Measurements from ENCODE around the gene INPP5B.
"Not testable (repeated sequence)": the region's sequence is repeated elsewhere in the genome, so short reads cannot be mapped to it uniquely, and the experiment has no call there.

Gene INPP5B

DNA sequence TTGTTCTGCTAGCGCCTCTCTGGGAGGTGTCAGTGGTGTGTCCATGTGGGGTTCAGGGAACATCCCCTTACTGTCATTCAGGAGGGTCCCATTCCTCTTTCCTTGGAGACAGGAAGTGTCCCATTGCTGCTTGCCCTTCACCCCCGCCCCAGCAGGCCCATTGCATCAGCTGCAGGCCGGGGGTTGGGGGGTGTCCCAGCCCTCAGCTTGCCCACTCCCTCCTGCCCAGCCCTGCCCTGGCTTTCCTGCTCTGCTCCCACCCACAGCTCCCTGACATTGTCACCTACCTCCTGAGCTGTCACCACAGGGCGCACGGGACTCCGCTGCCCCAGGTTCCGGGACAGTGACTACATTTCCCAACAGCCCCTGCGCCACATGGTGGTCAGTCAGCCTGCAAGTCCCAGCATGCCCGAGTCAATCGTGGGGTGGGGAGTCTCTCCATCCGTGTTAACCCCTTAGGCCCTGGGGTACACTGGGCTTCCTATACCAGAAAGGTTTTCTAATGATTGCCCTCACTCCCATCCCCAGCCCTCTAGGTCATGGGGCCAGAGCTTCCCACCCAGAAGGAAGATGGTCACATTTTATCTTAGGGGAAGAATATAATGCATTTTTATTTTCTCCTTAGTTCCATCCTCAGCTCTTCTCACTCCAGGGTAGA is at the start of gene INPP5B:
INPP5B (minus strand) TSS at position 351 of the 658 bp plus-strand sequence. CDS start 745 bp downstream, outside the sequence.
- peak; percentile 82 for DNase-seq

- DNase-seq: no peak
Observed at GRCh38 chr1:37995751-37996345, 49.0 kb upstream of the INPP5B start.

- DNase-seq: no peak
Observed at GRCh38 chr1:37994886-37995566, 48.2 kb upstream of the INPP5B start.

DNA sequence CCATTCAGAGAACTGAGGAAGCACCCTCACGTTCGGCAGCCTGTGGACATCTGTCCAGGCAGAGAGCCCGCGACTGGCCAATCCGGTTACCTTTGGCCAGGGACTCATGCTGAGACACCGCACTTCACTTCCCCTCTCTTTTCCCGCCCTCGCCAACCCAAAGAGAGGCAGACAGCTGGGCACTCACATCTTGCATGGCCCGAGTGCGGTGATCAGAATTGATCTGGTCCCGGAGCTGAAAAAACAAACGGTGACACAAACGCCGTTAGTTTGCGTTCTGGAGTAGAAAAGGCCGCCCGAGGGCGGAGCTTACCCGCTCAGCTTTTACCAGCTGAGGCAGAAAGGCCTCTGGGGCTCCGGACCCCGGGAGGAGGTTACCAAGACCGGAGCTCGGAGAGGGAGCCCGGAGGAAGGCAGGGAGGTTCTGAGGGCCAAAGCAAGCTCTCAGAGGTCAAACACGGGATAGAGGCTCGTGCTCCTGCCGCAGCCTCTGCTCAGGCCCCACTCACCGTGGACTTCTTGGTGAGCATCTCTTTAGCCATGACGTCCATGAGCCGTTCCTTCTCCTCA is 42.6 kb upstream of the INPP5B start:
- no peak for DNase-seq

- DNase-seq: no peak
Observed at GRCh38 chr1:37987679-37988078, 40.8 kb upstream of the INPP5B start.

GRCh38 chr1:37983546-37983945 is 36.7 kb upstream of the INPP5B start:
- DNase-seq: no peak

GRCh38 chr1:37978541-37978940 is 31.7 kb upstream of the INPP5B start:
- DNase-seq: no peak

DNA sequence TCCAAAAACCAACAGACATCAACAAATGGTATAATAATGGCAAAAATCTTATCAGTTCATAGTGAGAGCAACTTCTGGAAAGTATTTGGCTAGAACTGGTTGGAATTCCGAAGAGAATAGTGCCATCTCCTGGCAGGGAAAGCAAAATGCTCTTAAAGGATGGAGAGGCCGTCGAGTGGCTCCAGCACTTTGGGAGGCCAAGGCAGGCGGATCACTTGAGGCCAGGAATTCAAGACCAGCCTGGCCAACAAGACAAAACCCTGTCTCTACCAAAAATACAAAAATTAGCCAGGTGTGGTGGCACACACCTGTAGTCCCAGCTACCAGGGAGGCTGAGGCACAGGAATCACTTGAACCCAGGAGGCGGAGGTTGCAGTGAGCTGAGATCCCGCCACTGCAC is 28.2 kb upstream of the INPP5B start:
- not testable (repeated sequence) for DNase-seq

DNA sequence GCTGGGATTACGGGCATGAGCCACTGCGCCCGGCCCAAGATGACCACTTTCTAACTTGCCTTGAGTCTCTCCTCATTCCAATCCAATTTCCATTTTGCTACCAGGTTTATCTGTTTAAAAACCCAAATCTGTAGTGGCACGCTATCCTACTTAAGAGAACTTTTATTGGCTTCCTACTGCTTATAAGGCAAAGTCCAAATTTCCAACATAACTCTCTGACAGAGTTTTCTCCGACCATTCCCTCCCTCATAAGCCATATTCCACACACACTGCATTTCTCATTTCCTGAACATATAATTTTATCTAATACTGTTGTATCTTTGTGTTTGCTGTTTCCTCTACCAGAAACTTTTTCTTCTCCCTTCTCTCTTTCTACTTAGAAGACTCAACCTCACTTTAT is 27.7 kb upstream of the INPP5B start:
- no peak for DNase-seq

- DNase-seq: not testable (repeated sequence)
Observed at GRCh38 chr1:37973684-37974083, 26.8 kb upstream of the INPP5B start.

GRCh38 chr1:37965301-37965700 is 18.4 kb upstream of the INPP5B start:
- no peak for DNase-seq

- DNase-seq: not testable (repeated sequence)
Observed at GRCh38 chr1:37964106-37964505, 17.3 kb upstream of the INPP5B start.

- no peak for DNase-seq
Observed at GRCh38 chr1:37958690-37959089, 11.8 kb upstream of the INPP5B start.

- DNase-seq: no peak
Observed at GRCh38 chr1:37955685-37956084, 8.8 kb upstream of the INPP5B start.

DNA sequence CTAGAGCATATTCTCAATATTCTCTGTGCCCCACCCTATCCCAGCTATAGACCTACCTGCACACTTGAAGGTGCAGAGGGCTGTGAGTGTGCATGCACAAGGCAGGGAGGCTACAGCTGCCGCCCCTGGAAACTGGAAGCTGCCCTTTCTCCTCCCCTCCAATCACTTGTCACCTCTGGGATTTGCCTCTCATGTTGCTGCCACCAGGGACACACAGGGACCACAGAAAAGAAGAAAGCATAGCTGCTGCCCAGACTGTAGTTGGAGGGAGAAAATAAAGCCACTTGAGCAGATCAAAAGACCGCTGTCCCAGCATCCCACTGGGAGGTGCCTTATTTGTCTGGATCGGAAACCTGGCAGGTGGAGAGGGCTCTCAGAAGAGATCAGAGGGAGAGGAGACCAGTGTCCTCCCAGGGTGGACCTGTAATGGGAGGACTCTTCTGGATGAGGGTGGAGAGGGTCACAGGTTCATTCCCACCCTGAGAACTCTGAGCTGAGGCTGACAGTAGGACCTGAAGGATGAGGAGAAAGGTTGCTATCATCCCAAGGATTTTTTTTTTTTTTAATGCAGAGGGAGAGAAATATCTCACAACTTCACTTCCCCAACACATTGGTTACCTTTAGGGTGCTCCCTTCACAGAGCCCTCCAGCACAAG is 7.6 kb upstream of the INPP5B start:
- DNase-seq: no peak

- DNase-seq: no peak
Observed at GRCh38 chr1:37952738-37953137, 5.9 kb upstream of the INPP5B start.

- no peak for DNase-seq
Observed at GRCh38 chr1:37951783-37952624, 5.2 kb upstream of the INPP5B start.

GRCh38 chr1:37951041-37951782 is 4.4 kb upstream of the INPP5B start:
- DNase-seq: no peak

GRCh38 chr1:37949524-37950152 is 2.8 kb upstream of the INPP5B start:
- no peak for DNase-seq

- DNase-seq: no peak
Observed at GRCh38 chr1:37948841-37949240, 2.0 kb upstream of the INPP5B start.

DNA sequence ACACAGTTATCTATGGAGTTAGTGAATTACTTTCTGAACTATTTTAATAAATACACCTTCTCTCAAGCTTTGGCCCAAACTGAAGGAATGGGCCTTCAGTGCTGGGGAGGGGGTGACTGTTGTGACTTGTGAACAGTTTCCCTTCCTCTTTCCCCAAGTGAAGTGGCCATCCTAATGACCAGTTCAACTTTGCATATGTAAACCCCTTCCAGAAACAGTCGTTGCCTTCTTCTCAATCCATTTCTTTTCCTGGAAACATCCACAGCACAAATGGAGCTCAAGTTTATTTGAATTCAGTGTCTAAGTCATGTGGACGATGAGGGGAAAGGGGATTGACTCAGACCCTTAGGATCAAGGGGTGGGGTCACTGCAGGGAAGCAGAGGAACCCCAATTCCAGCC is 1.3 kb upstream of the INPP5B start:
- DNase-seq: no peak
